ENCODE data around the gene CNTNAP4. TPM values are rescaled to one million over a fixed set of nuclear protein-coding genes. Genes with fewer than 3 reads are reported as not detected.

The CNTNAP4 gene
- total RNA-seq, 1 experiment from 2014 or later: not detected

DNA sequence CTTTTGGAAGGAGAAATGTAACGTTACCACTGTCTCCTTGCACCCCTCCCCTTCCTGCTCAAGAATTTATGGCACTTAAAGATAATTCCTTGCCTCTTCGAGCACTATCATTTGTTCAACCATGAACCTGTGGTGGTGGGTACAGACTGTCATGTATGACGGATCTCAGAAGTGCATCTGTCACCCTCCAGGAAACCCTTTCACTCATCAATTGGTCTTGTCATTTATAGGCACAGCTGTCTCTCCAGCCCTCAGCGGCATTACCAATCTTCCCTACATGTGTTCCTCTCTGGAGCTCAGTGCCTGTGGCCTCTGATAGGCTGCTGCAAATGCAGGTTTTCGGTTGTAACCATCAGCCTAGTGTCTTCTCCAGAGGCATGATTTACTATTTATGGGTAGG lies 15.0 kb downstream of the CNTNAP4 start (continued):
- TF ChIP-seq ARID4B (CRISPR knock-in tag; IDR thresholded peaks at IDR 0.05; ENCODE audit: borderline replicate concordance) (no peak), ERG (CRISPR knock-in tag; IDR thresholded peaks at IDR 0.05) (no peak)

DNA sequence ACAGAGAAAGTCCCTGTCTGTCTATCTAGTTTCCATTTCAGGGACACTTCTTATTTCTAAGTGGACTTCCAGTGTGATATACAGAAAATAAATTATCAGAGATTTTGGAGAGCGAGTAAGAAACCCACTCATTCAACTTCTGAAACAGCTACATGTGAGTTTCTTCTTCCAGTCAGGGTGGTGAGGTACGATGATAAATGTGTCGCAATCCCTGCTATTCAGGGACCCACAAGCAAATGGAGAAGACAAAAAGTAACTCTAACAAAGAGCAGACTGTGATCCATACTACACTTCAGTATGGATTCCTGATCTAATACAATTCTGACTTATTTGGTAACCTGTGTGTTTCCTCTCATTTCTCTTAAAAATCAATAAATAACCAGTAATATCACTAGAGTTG lies 16.8 kb downstream of the CNTNAP4 start:
- Mint-ChIP-seq H3K27ac (no peak overlapping the region), H3K9me3 (peaks cover 57% of the 10 kb centered on the region), H3K4me3 (no peak overlapping the region), H3K36me3 (peaks cover 31% of the 10 kb centered on the region), H3K4me1 (no peaks in the 10 kb centered on the region), H3K27me3 (ENCODE audit: low read depth) (peaks cover 11% of the 10 kb centered on the region)
- no peak for DNase-seq (ENCODE audit: low spot score)
- TF ChIP-seq SOX15 (CRISPR knock-in tag; IDR thresholded peaks at IDR 0.05): no peak
- no peak for TF ChIP-seq KAT7 (CRISPR knock-in tag; IDR thresholded peaks at IDR 0.05; ENCODE audit: borderline replicate concordance)
- no peak for TF ChIP-seq FOXJ3 (CRISPR knock-in tag; IDR thresholded peaks at IDR 0.05; ENCODE audit: borderline replicate concordance)
- no peak for TF ChIP-seq ZNF317 (CRISPR knock-in tag; IDR thresholded peaks at IDR 0.05; ENCODE audit: borderline replicate concordance, low read depth)
- TF ChIP-seq, protein P1, sequence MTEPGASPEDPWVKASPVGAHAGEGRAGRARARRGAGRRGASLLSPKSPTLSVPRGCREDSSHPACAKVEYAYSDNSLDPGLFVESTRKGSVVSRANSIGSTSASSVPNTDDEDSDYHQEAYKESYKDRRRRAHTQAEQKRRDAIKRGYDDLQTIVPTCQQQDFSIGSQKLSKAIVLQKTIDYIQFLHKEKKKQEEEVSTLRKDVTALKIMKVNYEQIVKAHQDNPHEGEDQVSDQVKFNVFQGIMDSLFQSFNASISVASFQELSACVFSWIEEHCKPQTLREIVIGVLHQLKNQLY (CRISPR knock-in tag; IDR thresholded peaks at IDR 0.05): no peak
- TF ChIP-seq ZBTB21 (CRISPR knock-in tag; IDR thresholded peaks at IDR 0.05; ENCODE audit: borderline replicate concordance): no peak
- TF ChIP-seq ERG (CRISPR knock-in tag; IDR thresholded peaks at IDR 0.05): no peak
- TF ChIP-seq, protein P2, sequence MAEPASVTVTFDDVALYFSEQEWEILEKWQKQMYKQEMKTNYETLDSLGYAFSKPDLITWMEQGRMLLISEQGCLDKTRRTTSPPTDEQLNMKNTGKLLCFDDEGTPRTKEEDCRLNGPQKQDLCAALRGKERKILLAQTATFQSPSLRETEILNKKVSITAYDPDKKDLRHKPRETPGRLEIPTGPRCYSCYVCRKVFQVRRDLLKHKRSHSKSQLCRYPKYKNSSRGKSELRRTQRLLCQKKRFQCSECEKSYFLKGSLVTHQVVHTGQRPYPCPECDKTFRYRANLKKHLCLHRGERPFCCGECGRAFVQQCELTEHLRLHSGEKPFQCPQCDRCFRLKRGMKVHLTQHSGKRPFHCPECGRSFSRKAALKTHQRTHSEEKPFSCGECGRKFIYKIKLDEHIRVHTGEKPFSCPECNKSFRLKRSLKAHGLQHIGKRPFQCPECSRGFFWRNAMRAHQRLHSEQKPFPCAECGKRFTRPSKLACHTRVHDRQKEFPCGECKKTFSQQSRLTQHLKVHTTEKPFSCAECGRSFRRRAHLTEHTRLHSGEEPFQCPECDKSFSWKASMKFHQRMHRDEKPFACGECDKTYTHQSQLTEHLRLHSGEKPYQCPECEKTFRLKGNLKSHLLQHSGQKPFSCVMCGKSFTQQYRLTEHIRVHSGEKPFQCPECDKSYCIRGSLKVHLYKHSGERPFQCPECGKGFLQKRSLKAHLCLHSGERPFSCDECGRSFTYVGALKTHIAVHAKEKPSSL (CRISPR knock-in tag; conservative IDR thresholded peaks at IDR 0.05): no peak
- no peak for TF ChIP-seq CREB1 (CRISPR knock-in tag; IDR thresholded peaks at IDR 0.05)
- TF ChIP-seq, protein P3, sequence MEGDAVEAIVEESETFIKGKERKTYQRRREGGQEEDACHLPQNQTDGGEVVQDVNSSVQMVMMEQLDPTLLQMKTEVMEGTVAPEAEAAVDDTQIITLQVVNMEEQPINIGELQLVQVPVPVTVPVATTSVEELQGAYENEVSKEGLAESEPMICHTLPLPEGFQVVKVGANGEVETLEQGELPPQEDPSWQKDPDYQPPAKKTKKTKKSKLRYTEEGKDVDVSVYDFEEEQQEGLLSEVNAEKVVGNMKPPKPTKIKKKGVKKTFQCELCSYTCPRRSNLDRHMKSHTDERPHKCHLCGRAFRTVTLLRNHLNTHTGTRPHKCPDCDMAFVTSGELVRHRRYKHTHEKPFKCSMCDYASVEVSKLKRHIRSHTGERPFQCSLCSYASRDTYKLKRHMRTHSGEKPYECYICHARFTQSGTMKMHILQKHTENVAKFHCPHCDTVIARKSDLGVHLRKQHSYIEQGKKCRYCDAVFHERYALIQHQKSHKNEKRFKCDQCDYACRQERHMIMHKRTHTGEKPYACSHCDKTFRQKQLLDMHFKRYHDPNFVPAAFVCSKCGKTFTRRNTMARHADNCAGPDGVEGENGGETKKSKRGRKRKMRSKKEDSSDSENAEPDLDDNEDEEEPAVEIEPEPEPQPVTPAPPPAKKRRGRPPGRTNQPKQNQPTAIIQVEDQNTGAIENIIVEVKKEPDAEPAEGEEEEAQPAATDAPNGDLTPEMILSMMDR (IDR thresholded peaks at IDR 0.05): no peak
- TF ChIP-seq, protein P4, sequence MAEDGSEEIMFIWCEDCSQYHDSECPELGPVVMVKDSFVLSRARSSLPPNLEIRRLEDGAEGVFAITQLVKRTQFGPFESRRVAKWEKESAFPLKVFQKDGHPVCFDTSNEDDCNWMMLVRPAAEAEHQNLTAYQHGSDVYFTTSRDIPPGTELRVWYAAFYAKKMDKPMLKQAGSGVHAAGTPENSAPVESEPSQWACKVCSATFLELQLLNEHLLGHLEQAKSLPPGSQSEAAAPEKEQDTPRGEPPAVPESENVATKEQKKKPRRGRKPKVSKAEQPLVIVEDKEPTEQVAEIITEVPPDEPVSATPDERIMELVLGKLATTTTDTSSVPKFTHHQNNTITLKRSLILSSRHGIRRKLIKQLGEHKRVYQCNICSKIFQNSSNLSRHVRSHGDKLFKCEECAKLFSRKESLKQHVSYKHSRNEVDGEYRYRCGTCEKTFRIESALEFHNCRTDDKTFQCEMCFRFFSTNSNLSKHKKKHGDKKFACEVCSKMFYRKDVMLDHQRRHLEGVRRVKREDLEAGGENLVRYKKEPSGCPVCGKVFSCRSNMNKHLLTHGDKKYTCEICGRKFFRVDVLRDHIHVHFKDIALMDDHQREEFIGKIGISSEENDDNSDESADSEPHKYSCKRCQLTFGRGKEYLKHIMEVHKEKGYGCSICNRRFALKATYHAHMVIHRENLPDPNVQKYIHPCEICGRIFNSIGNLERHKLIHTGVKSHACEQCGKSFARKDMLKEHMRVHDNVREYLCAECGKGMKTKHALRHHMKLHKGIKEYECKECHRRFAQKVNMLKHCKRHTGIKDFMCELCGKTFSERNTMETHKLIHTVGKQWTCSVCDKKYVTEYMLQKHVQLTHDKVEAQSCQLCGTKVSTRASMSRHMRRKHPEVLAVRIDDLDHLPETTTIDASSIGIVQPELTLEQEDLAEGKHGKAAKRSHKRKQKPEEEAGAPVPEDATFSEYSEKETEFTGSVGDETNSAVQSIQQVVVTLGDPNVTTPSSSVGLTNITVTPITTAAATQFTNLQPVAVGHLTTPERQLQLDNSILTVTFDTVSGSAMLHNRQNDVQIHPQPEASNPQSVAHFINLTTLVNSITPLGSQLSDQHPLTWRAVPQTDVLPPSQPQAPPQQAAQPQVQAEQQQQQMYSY (CRISPR knock-in tag; IDR thresholded peaks at IDR 0.05): no peak
- no peak for TF ChIP-seq FOXP1 (CRISPR knock-in tag; IDR thresholded peaks at IDR 0.05; ENCODE audit: borderline replicate concordance)
- ChIA-PET CTCF (no interaction called here), POLR2A (no interaction called here)
- ATAC-seq: no peak

Measured in WTC11 (cell line).